Stimulated activated memory B cell treated with anti-CD40 and anti-IgM and Interleukin-4, amounts not matched to agents 10 μg/mL and 1 μg/mL and 100 μg/mL, for 72 hours (primary cell): ENCODE data around the gene MYG1.
"Not testable (repeated sequence)": the region's sequence is repeated elsewhere in the genome, so short reads cannot be mapped to it uniquely, and the experiment has no call there.

ENCODE experiments used
- ATAC-seq: fragments of 150-1000 bp; cut with Tn5 transposase; 2 replicates; pipeline ENCODE4 v1.10.0; 2021
- H3K27ac Mint-ChIP-seq: one replicate; pipeline ENCODE4 v1.8.0; 2022; ENCODE audit warnings: mild to moderate bottlenecking, mixed read lengths
- H3K27me3 Mint-ChIP-seq: one replicate; pipeline ENCODE4 v1.8.0; 2022; ENCODE audit warnings: mixed read lengths
- H3K36me3 Mint-ChIP-seq: one replicate; pipeline ENCODE4 v1.8.0; 2022; ENCODE audit warnings: mixed read lengths
- H3K4me1 Mint-ChIP-seq: one replicate; pipeline ENCODE4 v1.8.0; 2022; ENCODE audit warnings: mixed read lengths
- H3K4me3 Mint-ChIP-seq: one replicate; pipeline ENCODE4 v1.8.0; 2022; ENCODE audit warnings: mild to moderate bottlenecking, moderate library complexity, mixed read lengths
- H3K9me3 Mint-ChIP-seq: one replicate; pipeline ENCODE4 v1.8.0; 2022; ENCODE audit warnings: mixed read lengths

The MYG1 gene

DNA sequence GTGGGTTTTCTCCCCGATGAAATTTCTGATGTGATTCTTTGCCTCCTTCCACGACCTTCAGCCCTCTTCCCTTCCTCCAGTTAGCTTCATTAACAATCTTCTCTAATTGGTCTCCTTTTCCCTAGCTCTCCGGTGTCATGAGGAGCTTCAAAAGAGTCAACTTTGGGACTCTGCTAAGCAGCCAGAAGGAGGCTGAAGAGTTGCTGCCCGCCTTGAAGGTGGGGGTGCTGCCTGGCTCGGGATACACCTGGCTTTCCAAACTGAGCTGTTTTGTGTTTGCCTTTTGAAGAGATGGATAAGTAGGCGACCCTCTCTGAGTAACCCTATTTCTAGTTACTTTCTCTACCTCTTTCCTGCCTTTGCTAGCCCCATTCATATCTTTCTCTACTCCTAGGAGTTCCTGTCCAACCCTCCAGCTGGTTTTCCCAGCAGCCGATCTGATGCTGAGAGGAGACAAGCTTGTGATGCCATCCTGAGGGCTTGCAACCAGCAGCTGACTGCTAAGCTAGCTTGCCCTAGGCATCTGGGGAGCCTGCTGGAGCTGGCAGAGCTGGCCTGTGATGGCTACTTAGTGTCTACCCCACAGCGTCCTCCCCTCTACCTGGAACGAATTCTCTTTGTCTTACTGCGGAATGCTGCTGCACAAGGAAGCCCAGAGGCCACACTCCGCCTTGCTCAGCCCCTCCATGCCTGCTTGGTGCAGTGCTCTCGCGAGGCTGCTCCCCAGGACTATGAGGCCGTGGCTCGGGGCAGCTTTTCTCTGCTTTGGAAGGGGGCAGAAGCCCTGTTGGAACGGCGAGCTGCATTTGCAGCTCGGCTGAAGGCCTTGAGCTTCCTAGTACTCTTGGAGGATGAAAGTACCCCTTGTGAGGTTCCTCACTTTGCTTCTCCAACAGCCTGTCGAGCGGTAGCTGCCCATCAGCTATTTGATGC, 30.6 kb upstream of the MYG1 start:
- H3K9me3 Mint-ChIP-seq: no peaks in the 10 kb centered on the region
- H3K27ac Mint-ChIP-seq: peak overlapping the region; percentile 88
- peaks cover 7% of the 10 kb centered on the region for H3K36me3 Mint-ChIP-seq
- no peak for ATAC-seq
- peaks cover 38% of the 10 kb centered on the region for H3K4me1 Mint-ChIP-seq
- no peaks in the 10 kb centered on the region for H3K27me3 Mint-ChIP-seq
- H3K4me3 Mint-ChIP-seq: peak overlapping the region; percentile 93

- Mint-ChIP-seq H3K27me3 (no peaks in the 10 kb centered on the region), H3K4me3 (no peak overlapping the region), H3K36me3 (peaks cover 21% of the 10 kb centered on the region), H3K4me1 (peaks cover 13% of the 10 kb centered on the region), H3K27ac (no peak overlapping the region), H3K9me3 (no peaks in the 10 kb centered on the region)
- no peak for ATAC-seq
Observed at GRCh38 chr12:53274445-53274844, 25.1 kb upstream of the MYG1 start.

DNA sequence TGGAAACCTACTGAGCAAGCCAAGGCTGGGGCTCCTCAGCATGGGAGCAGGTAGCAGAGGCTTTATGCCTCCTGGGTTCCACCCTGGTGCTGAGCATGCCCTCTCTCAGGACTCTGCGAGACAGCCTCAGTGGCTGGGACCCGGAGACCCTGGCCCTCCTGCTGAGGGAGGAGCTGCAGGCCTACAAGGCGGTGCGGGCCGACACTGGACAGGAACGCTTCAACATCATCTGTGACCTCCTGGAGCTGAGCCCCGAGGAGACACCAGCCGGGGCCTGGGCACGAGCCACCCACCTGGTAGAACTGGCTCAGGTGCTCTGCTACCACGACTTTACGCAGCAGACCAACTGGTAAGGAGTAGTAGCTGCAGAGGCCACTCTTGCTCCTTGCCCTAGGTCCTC, 23.0 kb upstream of the MYG1 start:
- ATAC-seq: no peak
- Mint-ChIP-seq H3K27ac (no peak overlapping the region), H3K4me3 (no peak overlapping the region), H3K27me3 (no peaks in the 10 kb centered on the region), H3K9me3 (no peaks in the 10 kb centered on the region), H3K36me3 (peaks cover 23% of the 10 kb centered on the region), H3K4me1 (no peaks in the 10 kb centered on the region)

DNA sequence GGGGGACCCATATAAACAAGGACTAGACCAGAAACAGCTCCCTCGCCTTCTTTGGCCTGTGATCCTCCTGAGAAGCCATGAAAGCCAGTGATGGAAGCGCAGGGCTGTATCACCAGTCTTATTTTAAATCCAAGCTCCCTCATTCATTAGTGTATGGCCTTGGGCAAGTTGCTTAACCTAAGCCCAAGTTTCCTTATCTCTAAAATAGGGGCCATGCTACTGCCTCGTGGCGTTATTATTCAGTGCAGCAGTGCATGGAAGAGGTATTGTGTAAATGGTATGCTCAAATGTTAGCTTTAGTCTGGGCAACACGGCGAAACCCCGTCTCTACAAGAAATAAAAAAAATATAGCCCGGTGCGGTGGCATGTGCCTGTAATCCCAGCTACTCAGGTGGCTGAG, 21.5 kb upstream of the MYG1 start:
- Mint-ChIP-seq H3K9me3 (no peaks in the 10 kb centered on the region), H3K27me3 (no peaks in the 10 kb centered on the region), H3K4me3 (no peak overlapping the region), H3K27ac (no peak overlapping the region), H3K4me1 (no peaks in the 10 kb centered on the region), H3K36me3 (peaks cover 32% of the 10 kb centered on the region)
- ATAC-seq: no peak

DNA sequence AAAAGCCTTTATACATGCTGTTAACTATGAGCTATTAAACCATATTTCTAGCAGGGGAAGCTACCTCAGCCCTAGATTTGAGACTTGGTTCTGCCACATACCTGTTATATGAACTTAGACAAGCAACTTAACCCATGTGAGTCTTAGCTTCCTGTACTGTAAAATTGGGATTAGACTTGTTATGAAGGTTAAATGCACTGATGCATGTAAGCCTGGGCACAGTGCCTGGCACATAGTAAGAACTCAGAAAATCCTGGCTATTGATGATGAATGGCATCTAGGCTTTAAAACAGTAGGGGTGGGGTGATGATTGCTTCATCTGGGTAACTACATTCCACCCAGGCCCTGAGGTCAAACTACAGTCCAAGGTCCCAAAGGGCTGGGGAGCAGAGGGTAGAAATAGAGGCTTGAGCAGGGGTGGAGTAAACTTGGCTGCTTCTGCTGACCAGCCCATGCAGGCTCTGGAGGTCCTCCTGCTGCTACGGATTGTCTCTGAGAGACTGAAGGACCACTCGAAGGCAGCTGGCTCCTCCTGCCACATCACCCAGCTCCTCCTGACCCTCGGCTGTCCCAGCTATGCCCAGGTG, 20.1 kb upstream of the MYG1 start:
- Mint-ChIP-seq H3K9me3 (no peaks in the 10 kb centered on the region), H3K36me3 (peaks cover 36% of the 10 kb centered on the region)

GRCh38 chr12:53279888-53280498, 19.5 kb upstream of the MYG1 start:
- no peaks in the 10 kb centered on the region for H3K9me3 Mint-ChIP-seq
- H3K27me3 Mint-ChIP-seq: no peaks in the 10 kb centered on the region
- no peak overlapping the region for H3K27ac Mint-ChIP-seq
- ATAC-seq: no peak
- peaks cover 30% of the 10 kb centered on the region for H3K36me3 Mint-ChIP-seq
- H3K4me1 Mint-ChIP-seq: no peaks in the 10 kb centered on the region
- H3K4me3 Mint-ChIP-seq: no peak overlapping the region

More for the DNA sequence above, 20.1 kb upstream of the MYG1 start:
- ATAC-seq: no peak
- no peaks in the 10 kb centered on the region for H3K27me3 Mint-ChIP-seq
- H3K4me3 Mint-ChIP-seq: no peak overlapping the region
- H3K4me1 Mint-ChIP-seq: no peaks in the 10 kb centered on the region
- no peak overlapping the region for H3K27ac Mint-ChIP-seq

DNA sequence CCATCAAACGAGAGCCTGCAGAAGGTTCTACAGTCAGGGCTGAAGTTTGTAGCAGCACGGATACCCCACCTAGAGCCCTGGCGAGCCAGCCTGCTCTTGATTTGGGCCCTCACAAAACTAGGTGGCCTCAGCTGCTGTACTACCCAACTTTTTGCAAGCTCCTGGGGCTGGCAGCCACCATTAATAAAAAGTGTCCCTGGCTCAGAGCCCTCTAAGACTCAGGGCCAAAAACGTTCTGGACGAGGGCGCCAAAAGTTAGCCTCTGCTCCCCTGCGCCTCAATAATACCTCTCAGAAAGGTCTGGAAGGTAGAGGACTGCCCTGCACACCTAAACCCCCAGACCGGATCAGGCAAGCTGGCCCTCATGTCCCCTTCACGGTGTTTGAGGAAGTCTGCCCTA, 13.0 kb upstream of the MYG1 start:
- Mint-ChIP-seq H3K27me3 (no peaks in the 10 kb centered on the region), H3K4me1 (peaks cover 15% of the 10 kb centered on the region), H3K27ac (peak overlapping the region; percentile 9), H3K9me3 (no peaks in the 10 kb centered on the region), H3K36me3 (peaks cover 42% of the 10 kb centered on the region), H3K4me3 (no peak overlapping the region)
- ATAC-seq: no peak

- Mint-ChIP-seq H3K4me3 (no peak overlapping the region), H3K27me3 (no peaks in the 10 kb centered on the region), H3K9me3 (no peaks in the 10 kb centered on the region), H3K36me3 (peaks cover 42% of the 10 kb centered on the region), H3K27ac (peak overlapping the region; percentile 66), H3K4me1 (peaks cover 15% of the 10 kb centered on the region)
- peak; percentile 89 for ATAC-seq
Observed at GRCh38 chr12:53287741-53288216, 11.7 kb upstream of the MYG1 start.

GRCh38 chr12:53288322-53288721, 11.2 kb upstream of the MYG1 start:
- no peak for ATAC-seq
- Mint-ChIP-seq H3K4me3 (no peak overlapping the region), H3K4me1 (peaks cover 15% of the 10 kb centered on the region), H3K9me3 (no peaks in the 10 kb centered on the region), H3K36me3 (peaks cover 42% of the 10 kb centered on the region), H3K27ac (peak overlapping the region; percentile 66), H3K27me3 (no peaks in the 10 kb centered on the region)

- Mint-ChIP-seq H3K36me3 (peaks cover 42% of the 10 kb centered on the region), H3K27ac (no peak overlapping the region), H3K4me3 (no peak overlapping the region), H3K9me3 (no peaks in the 10 kb centered on the region), H3K4me1 (peaks cover 18% of the 10 kb centered on the region), H3K27me3 (no peaks in the 10 kb centered on the region)
- no peak for ATAC-seq
Observed at GRCh38 chr12:53289891-53290290, 9.6 kb upstream of the MYG1 start.

DNA sequence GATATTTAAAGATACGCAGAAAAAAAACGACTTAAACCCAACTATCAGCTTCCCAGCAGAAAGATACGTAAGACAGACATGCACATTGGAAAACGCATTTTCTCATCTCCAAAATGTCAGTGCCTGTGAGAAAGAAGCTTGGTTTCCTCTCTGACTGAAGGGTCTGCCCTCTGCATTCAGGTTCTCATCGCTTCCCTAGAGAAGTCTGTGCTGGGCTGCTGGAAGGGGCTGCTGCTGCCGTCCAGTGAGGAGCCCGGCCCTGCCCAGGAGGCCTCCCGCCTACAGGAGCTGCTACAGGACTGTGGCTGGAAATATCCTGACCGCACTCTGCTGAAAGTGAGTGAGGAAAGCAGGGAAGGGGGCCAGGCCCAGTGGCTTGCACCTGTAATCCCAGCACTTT, 8.8 kb upstream of the MYG1 start:
- Mint-ChIP-seq H3K27ac (no peak overlapping the region), H3K36me3 (peaks cover 42% of the 10 kb centered on the region), H3K4me3 (no peak overlapping the region), H3K9me3 (no peaks in the 10 kb centered on the region), H3K27me3 (no peaks in the 10 kb centered on the region), H3K4me1 (peaks cover 21% of the 10 kb centered on the region)
- ATAC-seq: no peak

DNA sequence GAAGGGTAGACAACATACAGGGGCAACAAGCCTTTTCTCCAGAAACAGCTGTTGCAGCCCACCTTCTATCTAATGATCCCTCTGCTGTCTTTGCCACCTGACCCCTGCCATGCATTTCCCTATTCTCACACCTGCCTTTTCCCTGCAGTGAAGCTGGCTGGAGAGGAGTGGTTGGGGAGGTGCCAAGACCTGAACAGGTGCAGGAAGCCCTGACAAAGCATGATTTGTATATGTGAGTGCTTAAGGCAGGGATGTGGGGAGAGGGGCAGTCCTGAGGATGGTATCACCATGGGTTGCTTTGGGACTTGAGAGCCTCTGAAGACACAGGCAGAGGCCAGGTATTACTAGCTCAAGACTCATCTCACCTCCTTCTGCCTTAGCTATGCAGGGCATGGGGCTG, 7.1 kb upstream of the MYG1 start:
- peaks cover 31% of the 10 kb centered on the region for H3K4me1 Mint-ChIP-seq
- H3K27me3 Mint-ChIP-seq: no peaks in the 10 kb centered on the region
- no peaks in the 10 kb centered on the region for H3K9me3 Mint-ChIP-seq
- no peak for ATAC-seq
- no peak overlapping the region for H3K4me3 Mint-ChIP-seq
- H3K27ac Mint-ChIP-seq: no peak overlapping the region
- peaks cover 44% of the 10 kb centered on the region for H3K36me3 Mint-ChIP-seq

- Mint-ChIP-seq H3K9me3 (no peaks in the 10 kb centered on the region), H3K27me3 (no peaks in the 10 kb centered on the region), H3K27ac (peak within 1 kb of the TSS; percentile 89), H3K4me3 (peak within 1 kb of the TSS; percentile 97), H3K4me1 (peaks cover 50% of the 10 kb centered on the region), H3K36me3 (peaks cover 46% of the 10 kb centered on the region)
- peak; percentile 94 for ATAC-seq
Observed at GRCh38 chr12:53295070-53295890, 4.2 kb upstream of the MYG1 start, which contains the start of gene PFDN5. TSS of gene PFDN5 (plus strand) at chr12:53295542. CDS start at chr12:53295568, 26 bp downstream.

DNA sequence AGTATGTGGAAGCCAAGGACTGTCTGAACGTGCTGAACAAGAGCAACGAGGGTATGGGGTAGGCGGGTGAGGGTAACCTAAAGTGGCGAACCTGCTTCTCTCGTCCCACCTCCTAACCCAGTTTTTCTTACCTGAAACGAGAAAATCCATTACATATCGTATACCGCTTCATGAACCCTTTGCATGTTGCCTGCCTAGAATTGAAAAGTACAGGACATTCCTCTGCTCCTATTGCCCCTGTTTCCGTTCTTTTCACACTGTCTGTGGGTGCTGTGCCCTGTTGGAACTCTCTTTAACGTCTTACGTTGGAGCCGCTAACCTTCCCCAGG, 3.6 kb upstream of the MYG1 start:
- no peak for ATAC-seq
- peaks cover 56% of the 10 kb centered on the region for H3K4me1 Mint-ChIP-seq
- H3K27ac Mint-ChIP-seq: peak overlapping the region; percentile 89
- H3K4me3 Mint-ChIP-seq: peak overlapping the region; percentile 97
- H3K36me3 Mint-ChIP-seq: peaks cover 51% of the 10 kb centered on the region
- H3K9me3 Mint-ChIP-seq: no peaks in the 10 kb centered on the region
- H3K27me3 Mint-ChIP-seq: no peaks in the 10 kb centered on the region

DNA sequence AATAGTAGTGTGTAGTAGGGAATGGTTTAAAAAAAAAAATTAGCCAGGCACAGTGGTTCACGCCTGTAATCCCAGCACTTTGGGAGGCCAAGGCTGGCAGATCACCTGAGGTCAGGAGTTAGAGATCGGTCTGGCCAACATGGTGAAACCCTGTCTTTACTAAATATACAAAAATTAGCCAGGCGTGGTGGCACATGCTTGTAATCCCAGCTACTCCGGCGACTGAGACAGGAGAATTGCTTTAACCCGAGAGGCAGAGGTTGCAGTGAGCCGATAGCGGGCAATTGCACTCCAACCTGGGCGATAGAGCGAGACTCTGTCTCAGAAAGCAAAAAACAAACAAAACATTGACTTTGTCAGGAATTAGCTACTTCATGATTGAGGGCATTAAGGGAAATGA, 2.4 kb upstream of the MYG1 start:
- Mint-ChIP-seq H3K36me3 (peaks cover 55% of the 10 kb centered on the region), H3K27ac (peak overlapping the region; percentile 89)

More for the DNA sequence above, 2.4 kb upstream of the MYG1 start:
- not testable (repeated sequence) for H3K27me3 Mint-ChIP-seq, H3K9me3 Mint-ChIP-seq, ATAC-seq
- Mint-ChIP-seq H3K4me3 (peak overlapping the region; percentile 97), H3K4me1 (peaks cover 68% of the 10 kb centered on the region)
